Immature natural killer cell (primary cell): ENCODE measurements around the gene NOL9. TPM values are rescaled to one million over a fixed set of nuclear protein-coding genes. Genes with fewer than 3 reads are reported as not detected.

Experiments used
- DNase-seq, 3 donors: peaks; one replicate each; pipeline ENCODE4 v3.0.0; 2022; ENCODE audit warnings: mixed read lengths in 1 of 3
- H3K27ac Mint-ChIP-seq, 6 donors: one replicate each; pipeline ENCODE4 v1.8.0; 2020; ENCODE audit warnings: mixed read lengths in 6 of 6, mild to moderate bottlenecking in 5 of 6, inconsistent platforms in 4 of 6, moderate library complexity in 3 of 6
- H3K27me3 Mint-ChIP-seq, 3 donors: one replicate each; pipeline ENCODE4 v1.8.0; 2020 to 2021; ENCODE audit warnings: low read depth in 3 of 3, mild to moderate bottlenecking in 3 of 3, mixed read lengths in 3 of 3, moderate library complexity in 3 of 3, inconsistent platforms in 1 of 3
- H3K36me3 Mint-ChIP-seq, 3 donors: one replicate each; pipeline ENCODE4 v1.8.0; 2020; ENCODE audit warnings: mixed read lengths in 3 of 3, inconsistent platforms in 2 of 3, mild to moderate bottlenecking in 2 of 3
- H3K4me1 Mint-ChIP-seq, 2 donors: one replicate each; pipeline ENCODE4 v1.8.0; 2020; ENCODE audit warnings: inconsistent platforms in 2 of 2, mild to moderate bottlenecking in 2 of 2, mixed read lengths in 2 of 2, moderate library complexity in 1 of 2
- H3K4me3 Mint-ChIP-seq, 5 donors: one replicate each; pipeline ENCODE4 v1.8.0; 2020; ENCODE audit warnings: mild to moderate bottlenecking in 5 of 5, mixed read lengths in 5 of 5, inconsistent platforms in 3 of 5, moderate library complexity in 3 of 5
- H3K9me3 Mint-ChIP-seq, 6 donors: one replicate each; pipeline ENCODE4 v1.8.0; 2020; ENCODE audit warnings: mild to moderate bottlenecking in 6 of 6, mixed read lengths in 6 of 6, inconsistent platforms in 4 of 6, moderate library complexity in 3 of 6
- polyA plus RNA-seq, 3 donors: library from polyadenylated mRNA; unstranded; fragments of 300-500 nt; fragmentation: Illumina TruSeq; gene quantifications; one replicate each; pipeline ENCODE4 v1.2.3, GENCODE V29; 2021

Gene NOL9
- polyA plus RNA-seq, 3 donors from 2014 or later: 4.3 to 18.2 (median 8.4) TPM

DNA sequence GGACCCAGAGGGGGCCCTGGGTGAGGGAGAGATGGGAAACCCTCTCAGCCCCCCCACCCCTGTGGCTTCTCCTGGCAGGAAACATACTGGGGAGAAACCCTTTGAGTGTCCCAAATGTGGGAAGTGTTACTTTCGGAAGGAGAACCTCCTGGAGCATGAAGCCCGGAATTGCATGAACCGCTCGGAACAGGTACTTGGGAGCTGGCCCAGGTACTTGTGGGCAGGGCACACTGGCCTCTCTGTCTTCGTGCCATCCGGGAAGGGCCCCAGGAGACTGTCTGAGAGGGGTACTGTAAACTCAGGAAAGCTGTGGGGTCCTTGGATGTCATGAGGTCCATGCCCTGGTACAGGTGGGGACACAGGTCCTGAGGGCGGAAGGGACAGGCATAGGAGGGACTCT, 31.5 kb upstream of the NOL9 start:
- DNase-seq: no peak
- Mint-ChIP-seq H3K9me3 (no peaks in the 10 kb centered on the region), H3K27ac (no peak overlapping the region), H3K4me1 (peaks cover 26 to 36% of the 10 kb centered on the region in 2 donors), H3K36me3 (no peaks in the 10 kb centered on the region), H3K4me3 (no peak overlapping the region), H3K27me3 (peaks cover 0 to 5% (median 4%) of the 10 kb centered on the region in 3 donors)

DNA sequence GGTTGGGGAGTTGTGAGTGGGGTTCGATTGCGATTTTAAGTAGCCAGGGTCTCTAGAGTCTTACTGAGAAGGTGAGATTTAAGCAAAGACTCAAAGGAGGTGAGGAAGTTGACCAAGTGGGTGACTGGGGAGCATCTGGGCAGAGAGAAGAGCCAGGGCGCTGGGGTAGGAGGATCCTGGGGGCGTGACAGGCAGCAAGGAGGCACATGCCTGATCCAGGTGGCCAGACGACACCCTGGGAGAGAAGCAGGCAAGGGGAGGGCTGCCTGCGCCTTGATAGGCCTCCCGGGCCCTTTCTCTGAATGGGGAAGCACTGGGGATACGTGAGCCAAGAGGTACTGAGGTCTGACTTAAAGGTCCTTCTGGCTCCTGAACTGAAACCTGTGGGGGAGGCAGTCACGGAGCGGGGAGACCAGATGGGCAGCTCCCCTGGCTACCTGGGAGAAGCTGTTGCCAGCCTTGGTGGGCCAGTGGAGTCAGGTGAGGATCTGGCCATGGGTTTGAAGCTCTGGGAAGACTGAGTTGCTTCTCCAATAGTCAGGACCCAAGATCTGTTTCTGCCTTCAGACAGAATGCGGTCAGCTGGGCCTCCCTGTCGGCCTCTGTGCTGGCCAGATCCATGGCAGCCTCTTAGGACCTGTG, 30.9 kb upstream of the NOL9 start:
- Mint-ChIP-seq H3K36me3 (no peaks in the 10 kb centered on the region), H3K4me3 (no peak overlapping the region), H3K27me3 (peaks cover 0 to 5% (median 4%) of the 10 kb centered on the region in 3 donors), H3K9me3 (no peaks in the 10 kb centered on the region), H3K4me1 (peaks cover 28 to 36% of the 10 kb centered on the region in 2 donors), H3K27ac (peak overlapping the region in 1 of 6 donors; percentile 42)
- DNase-seq: no peak

DNA sequence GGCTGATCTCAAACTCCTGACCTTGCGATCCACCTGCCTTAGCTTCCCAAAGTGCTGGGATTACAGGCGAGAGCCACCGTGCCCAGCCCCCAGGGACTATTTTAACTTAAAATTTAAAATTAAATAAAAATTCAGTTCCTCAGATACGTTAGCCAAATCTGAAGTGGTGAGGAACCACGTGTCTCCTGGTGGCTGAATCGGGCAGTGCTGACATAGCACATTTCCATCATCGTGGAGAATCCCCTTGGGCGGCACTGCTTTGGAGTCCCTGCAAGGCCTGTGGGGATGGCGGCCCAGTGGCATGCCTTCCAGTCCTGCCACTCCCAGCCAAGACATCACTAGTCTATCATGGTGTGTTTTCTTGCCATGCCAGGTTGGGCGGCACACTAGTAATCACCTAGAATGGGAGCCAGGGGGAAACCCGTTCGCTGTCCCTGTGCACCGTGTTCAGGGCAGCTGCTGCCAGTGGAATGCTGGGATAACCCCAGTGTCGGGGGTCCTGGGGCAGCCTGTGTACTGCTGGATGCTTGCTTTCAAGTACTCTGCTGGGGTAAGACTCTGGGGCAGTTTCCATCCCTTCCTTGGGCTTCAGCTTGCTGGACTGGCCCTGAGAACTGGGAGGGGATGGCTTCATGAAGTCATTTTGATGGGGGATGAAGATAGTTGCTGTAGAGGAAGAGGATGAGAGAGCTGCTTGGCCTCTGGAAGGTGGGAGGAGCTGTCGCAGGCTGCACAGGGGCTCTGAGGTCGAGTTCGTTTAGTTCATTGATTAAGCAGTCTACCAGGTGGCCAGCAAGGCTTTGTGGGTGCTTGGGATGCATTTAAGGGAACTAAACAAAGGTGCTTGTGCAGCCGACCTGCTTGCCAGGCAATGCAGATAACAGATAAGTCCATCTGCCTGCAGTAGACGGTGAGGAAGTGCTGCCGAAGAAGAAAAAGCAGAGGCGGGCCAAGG, 30.1 kb upstream of the NOL9 start:
- Mint-ChIP-seq H3K27me3 (peaks cover 4 to 10% (median 6%) of the 10 kb centered on the region in 3 donors), H3K4me1 (peaks cover 33 to 41% of the 10 kb centered on the region in 2 donors), H3K4me3 (no peak overlapping the region), H3K36me3 (no peaks in the 10 kb centered on the region), H3K27ac (peak overlapping the region in 2 of 6 donors; percentile 35 to 42), H3K9me3 (no peaks in the 10 kb centered on the region)
- no peak for DNase-seq

DNA sequence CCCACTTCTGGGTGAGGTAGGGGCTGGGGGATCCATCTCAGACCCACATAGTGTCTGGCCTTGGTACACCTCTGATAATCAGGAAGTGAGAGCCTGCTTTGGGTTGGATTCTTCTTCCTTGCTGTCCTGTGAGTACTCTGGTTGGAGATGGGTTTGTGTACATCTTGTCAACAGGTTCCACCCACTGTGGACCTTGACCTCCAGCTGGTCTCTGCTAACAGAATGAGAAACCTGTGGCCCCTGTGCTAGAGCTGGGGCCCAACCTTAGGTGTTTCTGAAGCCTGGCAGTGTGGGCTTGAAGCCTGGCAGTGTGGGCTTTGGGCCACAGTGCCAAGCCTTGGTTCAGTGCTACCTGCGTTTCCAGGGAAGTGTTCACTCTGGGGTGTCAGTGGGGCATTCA, 28.1 kb upstream of the NOL9 start:
- H3K27me3 Mint-ChIP-seq: peaks cover 4 to 8% (median 6%) of the 10 kb centered on the region in 3 donors
- peaks cover 37 to 46% of the 10 kb centered on the region in 2 donors for H3K4me1 Mint-ChIP-seq
- H3K9me3 Mint-ChIP-seq: no peaks in the 10 kb centered on the region
- no peak for DNase-seq
- H3K36me3 Mint-ChIP-seq: no peaks in the 10 kb centered on the region
- H3K4me3 Mint-ChIP-seq: peak overlapping the region in 4 of 5 donors; percentile 21 to 51 (median 44)
- H3K27ac Mint-ChIP-seq: peak overlapping the region; percentile 61 to 84 (median 66)

DNA sequence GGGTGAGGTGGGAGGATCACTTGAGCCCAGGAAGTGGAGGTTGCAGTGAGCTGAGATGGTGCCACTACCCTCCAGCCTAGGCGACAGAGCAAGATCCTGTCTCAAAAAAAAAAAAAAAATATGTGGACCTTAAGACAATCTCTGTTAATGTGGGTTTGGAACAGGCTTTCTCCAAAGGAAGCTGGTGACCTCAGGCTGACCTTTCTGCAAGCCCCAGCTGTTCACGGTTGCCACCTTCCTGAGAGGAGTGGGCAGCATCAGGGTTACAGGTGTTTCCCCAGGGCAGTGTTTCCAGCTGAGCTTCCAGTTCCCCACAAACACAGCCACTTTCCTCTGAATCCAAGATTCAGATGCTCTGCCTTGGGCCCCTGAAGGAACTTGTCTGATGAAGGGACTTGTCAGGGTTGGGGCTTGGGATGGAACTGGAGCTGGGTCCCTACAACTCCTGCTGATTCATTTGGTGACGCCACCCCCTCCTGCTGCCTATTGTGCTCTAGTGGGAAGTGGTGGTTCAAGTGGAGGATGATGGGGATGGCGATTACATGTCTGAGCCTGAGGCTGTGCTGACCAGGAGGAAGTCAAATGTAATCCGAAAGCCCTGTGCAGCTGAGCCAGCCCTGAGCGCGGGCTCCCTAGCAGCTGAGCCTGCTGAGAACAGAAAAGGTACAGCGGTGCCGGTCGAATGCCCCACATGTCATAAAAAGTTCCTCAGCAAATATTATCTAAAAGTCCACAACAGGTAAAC, 27.4 kb upstream of the NOL9 start:
- Mint-ChIP-seq H3K27me3 (peaks cover 4 to 8% (median 6%) of the 10 kb centered on the region in 3 donors), H3K4me1 (peaks cover 37 to 46% of the 10 kb centered on the region in 2 donors), H3K27ac (peak overlapping the region; percentile 64 to 95 (median 81)), H3K9me3 (no peaks in the 10 kb centered on the region), H3K36me3 (no peaks in the 10 kb centered on the region), H3K4me3 (peak overlapping the region; percentile 51 to 97 (median 63))
- no peak for DNase-seq

DNA sequence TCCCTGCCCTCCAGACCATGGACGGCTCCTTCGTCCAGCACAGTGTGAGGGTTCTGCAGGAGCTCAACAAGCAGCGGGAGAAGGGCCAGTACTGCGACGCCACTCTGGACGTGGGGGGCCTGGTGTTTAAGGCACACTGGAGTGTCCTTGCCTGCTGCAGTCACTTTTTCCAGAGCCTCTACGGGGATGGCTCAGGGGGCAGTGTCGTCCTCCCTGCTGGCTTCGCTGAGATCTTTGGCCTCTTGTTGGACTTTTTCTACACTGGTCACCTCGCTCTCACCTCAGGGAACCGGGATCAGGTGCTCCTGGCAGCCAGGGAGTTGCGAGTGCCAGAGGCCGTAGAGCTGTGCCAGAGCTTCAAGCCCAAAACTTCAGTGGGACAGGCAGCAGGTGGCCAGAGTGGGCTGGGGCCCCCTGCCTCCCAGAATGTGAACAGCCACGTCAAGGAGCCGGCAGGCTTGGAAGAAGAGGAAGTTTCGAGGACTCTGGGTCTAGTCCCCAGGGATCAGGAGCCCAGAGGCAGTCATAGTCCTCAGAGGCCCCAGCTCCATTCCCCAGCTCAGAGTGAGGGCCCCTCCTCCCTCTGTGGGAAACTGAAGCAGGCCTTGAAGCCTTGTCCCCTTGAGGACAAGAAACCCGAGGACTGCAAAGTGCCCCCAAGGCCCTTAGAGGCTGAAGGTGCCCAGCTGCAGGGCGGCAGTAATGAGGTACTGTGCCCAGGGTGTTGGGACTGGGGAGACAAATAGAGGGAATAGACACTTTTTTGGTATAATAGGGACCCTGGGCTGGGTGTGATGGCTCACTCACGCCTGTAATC, 26.5 kb upstream of the NOL9 start:
- peaks cover 37 to 46% of the 10 kb centered on the region in 2 donors for H3K4me1 Mint-ChIP-seq
- H3K27ac Mint-ChIP-seq: peak overlapping the region; percentile 89 to 98 (median 95)
- H3K27me3 Mint-ChIP-seq: peaks cover 4 to 8% (median 6%) of the 10 kb centered on the region in 3 donors
- no peaks in the 10 kb centered on the region for H3K36me3 Mint-ChIP-seq
- peak overlapping the region; percentile 94 to 97 (median 97) for H3K4me3 Mint-ChIP-seq
- DNase-seq: no peak
- no peaks in the 10 kb centered on the region for H3K9me3 Mint-ChIP-seq

DNA sequence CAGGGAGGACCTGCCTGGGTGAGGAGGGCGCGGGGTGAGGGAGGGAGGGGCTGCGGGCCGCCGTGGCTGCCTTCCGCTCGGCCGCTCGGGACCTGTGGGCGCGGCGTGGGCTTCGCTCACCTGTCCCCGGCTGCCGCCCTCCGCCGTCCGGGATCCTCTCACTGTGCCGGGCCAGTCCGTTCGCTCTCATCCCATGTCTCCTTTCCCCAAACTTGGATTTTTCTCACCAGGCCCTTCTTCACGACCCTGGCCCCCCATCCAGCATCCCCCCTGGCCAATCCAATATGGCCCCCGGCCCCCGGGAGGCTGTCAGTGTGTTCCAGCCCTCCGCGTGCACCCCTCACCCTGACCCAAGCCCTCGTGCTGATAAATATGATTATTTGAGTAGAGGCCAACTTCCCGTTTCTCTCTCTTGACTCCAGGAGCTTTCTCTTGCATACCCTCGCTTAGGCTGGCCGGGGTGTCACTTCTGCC, 25.8 kb upstream of the NOL9 start:
- DNase-seq: no peak
- peaks cover 4 to 8% (median 6%) of the 10 kb centered on the region in 3 donors for H3K27me3 Mint-ChIP-seq

DNA sequence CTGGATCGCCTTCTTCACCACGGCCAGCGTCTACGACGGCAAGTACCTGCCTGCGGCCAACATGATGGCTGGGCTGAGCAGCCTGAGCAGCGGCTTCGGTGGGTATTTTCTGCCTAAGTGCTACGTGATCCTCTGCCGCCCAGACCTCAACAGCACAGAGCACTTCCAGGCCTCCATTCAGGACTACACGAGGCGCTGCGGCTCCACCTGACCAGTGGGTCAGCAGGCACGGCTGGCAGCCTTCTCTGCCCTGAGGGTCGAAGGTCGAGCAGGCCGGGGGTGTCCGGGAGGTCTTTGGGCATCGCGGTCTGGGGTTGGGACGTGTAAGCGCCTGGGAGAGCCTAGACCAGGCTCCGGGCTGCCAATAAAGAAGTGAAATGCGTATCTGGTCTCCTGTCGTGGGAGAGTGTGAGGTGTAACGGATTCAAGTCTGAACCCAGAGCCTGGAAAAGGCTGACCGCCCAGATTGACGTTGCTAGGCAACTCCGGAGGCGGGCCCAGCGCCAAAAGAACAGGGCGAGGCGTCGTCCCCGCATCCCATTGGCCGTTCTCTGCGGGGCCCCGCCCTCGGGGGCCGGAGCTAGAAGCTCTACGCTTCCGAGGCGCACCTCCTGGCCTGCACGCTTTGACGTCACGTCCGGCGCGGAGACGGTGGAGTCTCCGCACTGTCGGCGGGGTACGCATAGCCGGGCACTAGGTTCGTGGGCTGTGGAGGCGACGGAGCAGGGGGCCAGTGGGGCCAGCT, 25.2 kb upstream of the NOL9 start, which contains the start of gene ZBTB48:
Gene ZBTB48, plus strand, starts transcription at position 621 of the 745 bp plus-strand sequence. CDS start 616 bp downstream, outside the sequence.
- peak; percentile 97 to 98 (median 97) for DNase-seq
- peaks cover 31 to 41% of the 10 kb centered on the region in 2 donors for H3K4me1 Mint-ChIP-seq
- H3K27ac Mint-ChIP-seq: peak within 1 kb of the TSS; percentile 95 to 98 (median 96)
- no peaks in the 10 kb centered on the region for H3K9me3 Mint-ChIP-seq
- no peaks in the 10 kb centered on the region for H3K36me3 Mint-ChIP-seq
- H3K27me3 Mint-ChIP-seq: peaks cover 4 to 8% (median 4%) of the 10 kb centered on the region in 3 donors
- peak within 1 kb of the TSS; percentile 94 to 97 (median 97) for H3K4me3 Mint-ChIP-seq

More for the DNA sequence above, 25.8 kb upstream of the NOL9 start:
- Mint-ChIP-seq H3K27ac (peak overlapping the region; percentile 95 to 98 (median 96)), H3K9me3 (no peaks in the 10 kb centered on the region), H3K36me3 (no peaks in the 10 kb centered on the region), H3K4me1 (peaks cover 37 to 46% of the 10 kb centered on the region in 2 donors), H3K4me3 (peak overlapping the region; percentile 94 to 97 (median 97))

DNA sequence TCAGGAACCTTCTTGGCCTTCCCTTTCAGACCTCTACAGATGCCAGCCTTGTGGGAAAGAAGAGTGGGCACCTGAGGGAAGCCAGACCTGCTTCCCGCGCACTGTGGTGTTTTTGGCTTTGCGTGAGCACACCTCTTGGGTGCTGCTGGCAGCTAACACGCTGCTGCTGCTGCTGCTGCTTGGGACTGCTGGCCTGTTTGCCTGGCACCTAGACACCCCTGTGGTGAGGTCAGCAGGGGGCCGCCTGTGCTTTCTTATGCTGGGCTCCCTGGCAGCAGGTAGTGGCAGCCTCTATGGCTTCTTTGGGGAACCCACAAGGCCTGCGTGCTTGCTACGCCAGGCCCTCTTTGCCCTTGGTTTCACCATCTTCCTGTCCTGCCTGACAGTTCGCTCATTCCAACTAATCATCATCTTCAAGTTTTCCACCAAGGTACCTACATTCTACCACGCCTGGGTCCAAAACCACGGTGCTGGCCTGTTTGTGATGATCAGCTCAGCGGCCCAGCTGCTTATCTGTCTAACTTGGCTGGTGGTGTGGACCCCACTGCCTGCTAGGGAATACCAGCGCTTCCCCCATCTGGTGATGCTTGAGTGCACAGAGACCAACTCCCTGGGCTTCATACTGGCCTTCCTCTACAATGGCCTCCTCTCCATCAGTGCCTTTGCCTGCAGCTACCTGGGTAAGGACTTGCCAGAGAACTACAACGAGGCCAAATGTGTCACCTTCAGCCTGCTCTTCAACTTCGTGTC, 24.5 kb upstream of the NOL9 start:
- peaks cover 30 to 38% of the 10 kb centered on the region in 2 donors for H3K4me1 Mint-ChIP-seq
- peaks cover 4 to 8% (median 4%) of the 10 kb centered on the region in 3 donors for H3K27me3 Mint-ChIP-seq
- DNase-seq: no peak
- no peaks in the 10 kb centered on the region for H3K36me3 Mint-ChIP-seq
- no peaks in the 10 kb centered on the region for H3K9me3 Mint-ChIP-seq
- H3K27ac Mint-ChIP-seq: peak overlapping the region; percentile 95 to 98 (median 96)
- peak overlapping the region; percentile 13 to 97 (median 95) for H3K4me3 Mint-ChIP-seq

DNA sequence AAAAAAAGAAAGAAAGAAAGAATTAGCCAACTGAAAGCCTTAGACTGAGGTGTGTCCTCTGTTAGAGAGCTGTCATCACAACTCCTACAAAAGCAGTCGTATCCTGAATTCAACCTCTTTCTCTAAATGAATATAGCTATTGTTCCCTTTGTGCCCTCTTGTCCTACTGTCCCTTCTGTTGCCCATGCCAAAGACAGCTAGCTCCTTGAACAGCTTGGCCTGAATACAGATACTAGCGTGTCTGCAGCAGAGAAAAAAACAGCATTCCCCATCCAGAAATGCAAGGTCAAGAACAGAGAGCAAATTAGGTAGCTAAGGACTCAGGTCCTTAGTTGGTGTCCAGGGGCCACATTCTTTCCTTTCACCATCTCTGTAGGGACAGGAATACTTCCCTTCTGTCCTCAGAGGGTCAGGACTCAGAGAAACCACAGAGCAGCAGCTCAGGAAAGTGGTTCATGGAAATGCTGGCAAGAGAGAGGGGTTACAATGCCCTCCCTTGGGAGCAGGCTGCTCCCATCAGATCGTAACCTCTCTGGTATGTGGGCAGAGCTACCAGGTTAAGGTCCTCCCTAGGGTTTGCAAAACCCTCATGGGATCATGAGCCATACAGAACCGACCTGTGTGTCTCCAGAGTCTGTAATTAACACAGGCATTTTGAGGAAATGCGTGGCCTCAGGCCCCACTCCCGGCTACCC, 23.7 kb upstream of the NOL9 start:
- Mint-ChIP-seq H3K4me3 (peak overlapping the region in 2 of 5 donors; percentile 41 to 62), H3K9me3 (no peaks in the 10 kb centered on the region), H3K27me3 (peaks cover 4 to 8% (median 4%) of the 10 kb centered on the region in 3 donors), H3K27ac (peak overlapping the region in 2 of 6 donors; percentile 58 to 71), H3K36me3 (no peaks in the 10 kb centered on the region), H3K4me1 (peaks cover 30 to 38% of the 10 kb centered on the region in 2 donors)
- DNase-seq: no peak

DNA sequence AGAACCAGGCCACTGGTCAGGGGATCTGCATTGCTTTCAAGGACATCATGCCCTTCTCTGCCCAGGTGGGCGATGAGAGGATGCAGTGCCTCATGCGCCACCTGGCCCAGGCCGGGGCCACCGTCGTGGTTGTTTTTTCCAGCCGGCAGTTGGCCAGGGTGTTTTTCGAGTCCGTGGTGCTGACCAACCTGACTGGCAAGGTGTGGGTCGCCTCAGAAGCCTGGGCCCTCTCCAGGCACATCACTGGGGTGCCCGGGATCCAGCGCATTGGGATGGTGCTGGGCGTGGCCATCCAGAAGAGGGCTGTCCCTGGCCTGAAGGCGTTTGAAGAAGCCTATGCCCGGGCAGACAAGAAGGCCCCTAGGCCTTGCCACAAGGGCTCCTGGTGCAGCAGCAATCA, 20.5 kb upstream of the NOL9 start:
- peaks cover 3 to 6% (median 3%) of the 10 kb centered on the region in 3 donors for H3K27me3 Mint-ChIP-seq
- H3K4me3 Mint-ChIP-seq: no peak overlapping the region
- no peaks in the 10 kb centered on the region for H3K9me3 Mint-ChIP-seq
- H3K27ac Mint-ChIP-seq: no peak overlapping the region
- H3K4me1 Mint-ChIP-seq: peaks cover 8% of the 10 kb centered on the region in 2 donors
- H3K36me3 Mint-ChIP-seq: no peaks in the 10 kb centered on the region
- no peak for DNase-seq
